Measurements from ENCODE around the gene HPCA.

DNA sequence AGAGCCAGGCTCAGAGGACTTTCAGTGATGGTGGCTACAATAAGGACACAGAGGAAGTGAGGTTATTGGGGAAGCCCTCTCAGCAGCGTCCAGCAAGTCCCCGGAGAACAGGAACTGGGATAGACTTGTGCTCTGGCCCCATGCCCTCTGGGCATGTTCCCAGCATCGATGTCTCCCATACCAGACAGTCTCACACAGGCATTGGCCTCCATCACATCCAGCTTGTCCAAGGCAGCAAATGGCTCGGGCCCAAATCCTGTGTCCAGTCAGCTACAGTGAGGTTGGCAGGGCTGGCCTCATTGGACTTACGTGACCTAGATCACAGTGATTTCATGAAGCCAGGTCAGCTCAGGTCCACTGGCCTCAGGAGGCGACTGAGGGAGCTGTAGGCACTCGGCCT lies 34.5 kb downstream of the HPCA start:
- TF ChIP-seq, protein P1, sequence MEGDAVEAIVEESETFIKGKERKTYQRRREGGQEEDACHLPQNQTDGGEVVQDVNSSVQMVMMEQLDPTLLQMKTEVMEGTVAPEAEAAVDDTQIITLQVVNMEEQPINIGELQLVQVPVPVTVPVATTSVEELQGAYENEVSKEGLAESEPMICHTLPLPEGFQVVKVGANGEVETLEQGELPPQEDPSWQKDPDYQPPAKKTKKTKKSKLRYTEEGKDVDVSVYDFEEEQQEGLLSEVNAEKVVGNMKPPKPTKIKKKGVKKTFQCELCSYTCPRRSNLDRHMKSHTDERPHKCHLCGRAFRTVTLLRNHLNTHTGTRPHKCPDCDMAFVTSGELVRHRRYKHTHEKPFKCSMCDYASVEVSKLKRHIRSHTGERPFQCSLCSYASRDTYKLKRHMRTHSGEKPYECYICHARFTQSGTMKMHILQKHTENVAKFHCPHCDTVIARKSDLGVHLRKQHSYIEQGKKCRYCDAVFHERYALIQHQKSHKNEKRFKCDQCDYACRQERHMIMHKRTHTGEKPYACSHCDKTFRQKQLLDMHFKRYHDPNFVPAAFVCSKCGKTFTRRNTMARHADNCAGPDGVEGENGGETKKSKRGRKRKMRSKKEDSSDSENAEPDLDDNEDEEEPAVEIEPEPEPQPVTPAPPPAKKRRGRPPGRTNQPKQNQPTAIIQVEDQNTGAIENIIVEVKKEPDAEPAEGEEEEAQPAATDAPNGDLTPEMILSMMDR (IDR thresholded peaks at IDR 0.05 in 8 of 11, conservative IDR thresholded peaks at IDR 0.05 in 3 of 11), result no peak
- no peak for TF ChIP-seq POLR2A (IDR thresholded peaks at IDR 0.05)
